ENCODE results near the gene RAET1G. TPM values are rescaled to one million over a fixed set of nuclear protein-coding genes. Genes with fewer than 3 reads are reported as not detected.
A peak's percentile ranks its signal among the peaks of the same experiment; 100 is the strongest.
"Not testable (repeated sequence)": the region's sequence is repeated elsewhere in the genome, so short reads cannot be mapped to it uniquely, and the experiment has no call there.

The RAET1G gene
- total RNA-seq, 1 donor from 2014 or later = not detected

GRCh38 chr6:149935246-149935645, 12.3 kb upstream of the RAET1G start:
- Histone ChIP-seq H3K4me1 (ENCODE audit: control insufficient read depth in 3 of 3, insufficient read depth in 3 of 3, low read length in 3 of 3) (peaks cover 11 to 14% (median 13%) of the 10 kb centered on the region in 3 donors), H3K36me3 (ENCODE audit: control insufficient read depth in 3 of 3, insufficient read depth in 3 of 3, low read length in 3 of 3) (no peaks in the 10 kb centered on the region), H3K27ac (ENCODE audit: low read depth, low read length) (no peak overlapping the region), H3K9ac (ENCODE audit: low read depth in 1 of 3, low read length in 3 of 3) (no peak overlapping the region), H3K9me3 (ENCODE audit: control insufficient read depth in 3 of 3, low read length in 3 of 3) (no peaks in the 10 kb centered on the region), H3K27me3 (ENCODE audit: control insufficient read depth in 3 of 3, insufficient read depth in 3 of 3, low read length in 3 of 3) (peaks cover 57 to 74% (median 68%) of the 10 kb centered on the region in 3 donors), H3K4me3 (ENCODE audit: low read length in 3 of 3) (no peak overlapping the region)

DNA sequence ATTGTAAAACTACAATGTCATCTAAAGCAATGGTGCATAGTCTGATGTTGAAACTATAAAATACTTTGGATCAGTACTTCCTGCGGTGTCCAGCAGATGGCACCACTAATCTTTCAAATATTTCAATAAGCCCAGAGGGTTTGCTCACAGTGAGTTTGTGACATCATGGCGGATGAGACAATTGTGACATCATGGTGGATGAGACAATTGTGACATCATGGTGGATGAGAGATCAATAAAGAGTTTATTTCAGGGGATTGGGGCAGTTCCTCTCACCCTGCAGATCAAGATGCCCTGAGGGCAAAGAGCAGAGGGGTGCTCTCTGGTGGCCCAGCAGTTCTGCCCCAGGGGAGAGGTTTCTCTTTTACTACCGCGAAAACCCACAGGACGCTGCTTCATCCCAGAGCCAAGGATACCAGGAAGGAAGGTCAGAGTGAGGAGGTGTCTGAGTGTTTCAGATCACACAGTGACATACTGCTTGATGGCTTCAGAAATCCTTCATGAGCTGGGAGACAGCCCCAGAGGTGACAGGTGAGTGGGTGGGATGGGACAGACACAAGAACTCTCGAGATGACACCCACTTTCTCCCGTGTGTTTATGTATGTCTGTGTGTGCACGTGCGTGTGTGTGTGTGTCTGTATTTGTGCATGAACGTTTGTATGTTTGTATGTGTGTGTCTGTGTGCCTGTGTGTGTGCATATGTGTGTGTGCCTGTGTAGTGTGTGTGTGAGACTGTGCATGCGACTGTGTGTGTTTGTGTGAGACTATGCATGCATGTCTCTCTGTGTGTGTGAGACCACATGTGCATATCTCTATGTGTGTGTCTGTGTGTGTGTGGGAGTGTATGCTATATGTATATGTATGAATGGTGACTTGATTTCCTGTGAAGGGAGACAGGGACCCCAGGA, 11.6 kb upstream of the RAET1G start:
- Histone ChIP-seq H3K9me3 (ENCODE audit: control insufficient read depth in 3 of 3, low read length in 3 of 3) (no peaks in the 10 kb centered on the region), H3K36me3 (ENCODE audit: control insufficient read depth in 3 of 3, insufficient read depth in 3 of 3, low read length in 3 of 3) (no peaks in the 10 kb centered on the region), H3K27me3 (ENCODE audit: control insufficient read depth in 3 of 3, insufficient read depth in 3 of 3, low read length in 3 of 3) (peaks cover 50 to 70% (median 64%) of the 10 kb centered on the region in 3 donors), H3K9ac (ENCODE audit: low read depth in 1 of 3, low read length in 3 of 3) (no peak overlapping the region), H3K27ac (ENCODE audit: low read depth, low read length) (no peak overlapping the region), H3K4me3 (ENCODE audit: low read length in 3 of 3) (no peak overlapping the region), H3K4me1 (ENCODE audit: control insufficient read depth in 3 of 3, insufficient read depth in 3 of 3, low read length in 3 of 3) (peaks cover 11 to 14% (median 13%) of the 10 kb centered on the region in 3 donors)

DNA sequence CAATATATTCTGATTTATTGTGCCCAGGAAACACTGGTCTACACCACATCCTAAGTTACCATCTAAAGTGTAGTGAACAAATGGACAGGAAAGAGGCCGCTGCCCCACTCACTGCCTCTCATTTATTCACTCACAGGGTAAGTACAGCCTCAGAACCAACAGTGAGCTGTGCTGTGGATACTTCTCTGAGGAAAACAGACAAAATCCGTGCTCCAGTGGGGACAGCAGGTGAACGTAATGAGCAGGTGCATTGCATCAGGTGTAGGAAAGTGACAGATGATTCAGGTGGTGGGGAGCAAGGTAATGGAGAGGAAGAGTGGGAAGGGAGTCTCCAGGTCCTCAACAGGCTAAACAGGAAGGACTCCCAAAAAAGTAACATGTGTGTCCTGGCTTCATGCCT, 10.5 kb upstream of the RAET1G start:
- Histone ChIP-seq H3K27me3 (ENCODE audit: control insufficient read depth in 3 of 3, insufficient read depth in 3 of 3, low read length in 3 of 3) (peaks cover 46 to 67% (median 60%) of the 10 kb centered on the region in 3 donors), H3K9ac (ENCODE audit: low read depth in 1 of 3, low read length in 3 of 3) (no peak overlapping the region), H3K27ac (ENCODE audit: low read depth, low read length) (no peak overlapping the region), H3K4me1 (ENCODE audit: control insufficient read depth in 3 of 3, insufficient read depth in 3 of 3, low read length in 3 of 3) (peaks cover 4 to 6% (median 5%) of the 10 kb centered on the region in 3 donors), H3K36me3 (ENCODE audit: control insufficient read depth in 3 of 3, insufficient read depth in 3 of 3, low read length in 3 of 3) (no peaks in the 10 kb centered on the region), H3K9me3 (ENCODE audit: control insufficient read depth in 3 of 3, low read length in 3 of 3) (no peaks in the 10 kb centered on the region), H3K4me3 (ENCODE audit: low read length in 3 of 3) (no peak overlapping the region)

DNA sequence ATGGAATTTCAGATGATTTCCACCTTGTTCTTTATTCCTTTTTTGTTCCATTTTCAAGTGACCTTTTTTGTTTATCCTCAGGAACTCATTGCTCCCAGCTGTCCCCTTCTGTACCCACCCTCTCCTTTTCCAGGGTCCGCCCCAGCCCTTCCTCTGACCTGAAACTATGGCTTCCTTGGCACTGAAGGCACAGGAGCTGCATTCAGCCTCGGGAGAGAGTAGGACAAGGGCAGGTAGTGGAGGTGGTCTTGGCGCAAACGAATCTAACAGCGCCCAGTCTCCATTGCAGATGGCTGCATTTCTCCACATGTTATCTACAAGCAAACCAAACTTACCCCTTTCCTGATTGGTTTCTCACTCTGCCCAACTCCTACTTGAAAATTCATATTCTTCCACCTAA, 10.1 kb upstream of the RAET1G start:
- Histone ChIP-seq H3K27me3 (ENCODE audit: control insufficient read depth in 3 of 3, insufficient read depth in 3 of 3, low read length in 3 of 3) (peaks cover 42 to 62% (median 56%) of the 10 kb centered on the region in 3 donors), H3K27ac (ENCODE audit: low read depth, low read length) (no peak overlapping the region), H3K9ac (ENCODE audit: low read depth in 1 of 3, low read length in 3 of 3) (no peak overlapping the region), H3K36me3 (ENCODE audit: control insufficient read depth in 3 of 3, insufficient read depth in 3 of 3, low read length in 3 of 3) (no peaks in the 10 kb centered on the region), H3K4me1 (ENCODE audit: control insufficient read depth in 3 of 3, insufficient read depth in 3 of 3, low read length in 3 of 3) (peaks cover 0 to 2% (median under 1%) of the 10 kb centered on the region in 3 donors), H3K9me3 (ENCODE audit: control insufficient read depth in 3 of 3, low read length in 3 of 3) (no peaks in the 10 kb centered on the region), H3K4me3 (ENCODE audit: low read length in 3 of 3) (no peak overlapping the region)

DNA sequence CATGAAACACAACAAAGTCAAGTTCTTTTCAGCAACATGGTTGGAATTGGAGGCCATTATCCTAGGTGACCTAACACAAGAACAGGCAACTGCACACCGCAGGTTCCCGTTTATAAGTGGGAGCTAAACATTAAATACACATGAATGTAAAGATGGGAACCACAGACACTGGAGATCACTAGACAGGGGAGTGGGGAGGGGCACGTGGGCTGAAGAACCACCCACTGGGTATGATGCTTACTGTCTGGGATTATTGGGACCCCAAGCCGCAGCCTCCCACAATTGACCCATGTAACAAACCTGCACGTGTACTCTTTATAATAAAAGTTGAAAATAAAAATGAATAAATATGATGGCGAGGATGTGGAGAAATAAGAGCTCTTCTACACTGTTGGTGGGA, 8.6 kb upstream of the RAET1G start:
- H3K27me3 ChIP-seq (ENCODE audit: control insufficient read depth in 3 of 3, insufficient read depth in 3 of 3, low read length in 3 of 3) = peaks cover 31 to 48% (median 48%) of the 10 kb centered on the region in 3 donors
- peaks cover 0 to 2% (median 0%) of the 10 kb centered on the region in 3 donors for H3K4me1 ChIP-seq (ENCODE audit: control insufficient read depth in 3 of 3, insufficient read depth in 3 of 3, low read length in 3 of 3)

DNA sequence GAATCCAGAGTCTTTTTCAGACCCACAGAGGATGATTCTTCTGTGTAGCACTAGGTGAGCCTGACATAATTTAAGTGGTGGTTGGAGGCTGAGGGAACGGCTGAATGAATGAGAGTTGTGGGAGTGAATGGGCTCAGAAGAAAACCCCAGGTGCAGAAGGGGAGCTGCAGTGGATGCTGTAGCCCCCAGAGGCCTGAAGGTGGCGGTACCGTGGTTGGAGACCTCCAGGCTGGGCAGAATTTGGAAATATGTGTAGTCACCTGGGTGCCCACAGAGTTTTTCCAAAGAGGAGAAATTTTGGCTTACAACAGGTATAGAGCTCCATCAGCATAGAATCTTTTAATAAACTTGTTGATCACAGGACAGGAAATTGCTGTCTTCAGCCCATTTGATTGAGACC, 6.5 kb upstream of the RAET1G start:
- Histone ChIP-seq H3K9me3 (ENCODE audit: control insufficient read depth in 3 of 3, low read length in 3 of 3) (no peaks in the 10 kb centered on the region), H3K9ac (ENCODE audit: low read depth in 1 of 3, low read length in 3 of 3) (no peak overlapping the region), H3K4me1 (ENCODE audit: control insufficient read depth in 3 of 3, insufficient read depth in 3 of 3, low read length in 3 of 3) (peaks cover 7 to 13% (median 13%) of the 10 kb centered on the region in 3 donors), H3K4me3 (ENCODE audit: low read length in 3 of 3) (no peak overlapping the region), H3K27me3 (ENCODE audit: control insufficient read depth in 3 of 3, insufficient read depth in 3 of 3, low read length in 3 of 3) (peaks cover 12 to 39% (median 30%) of the 10 kb centered on the region in 3 donors), H3K36me3 (ENCODE audit: control insufficient read depth in 3 of 3, insufficient read depth in 3 of 3, low read length in 3 of 3) (no peaks in the 10 kb centered on the region), H3K27ac (ENCODE audit: low read depth, low read length) (no peak overlapping the region)

More for the DNA sequence above, 8.6 kb upstream of the RAET1G start:
- Histone ChIP-seq H3K27ac (ENCODE audit: low read depth, low read length) (no peak overlapping the region), H3K9ac (ENCODE audit: low read depth in 1 of 3, low read length in 3 of 3) (no peak overlapping the region), H3K9me3 (ENCODE audit: control insufficient read depth in 3 of 3, low read length in 3 of 3) (no peaks in the 10 kb centered on the region), H3K4me3 (ENCODE audit: low read length in 3 of 3) (no peak overlapping the region), H3K36me3 (ENCODE audit: control insufficient read depth in 3 of 3, insufficient read depth in 3 of 3, low read length in 3 of 3) (no peaks in the 10 kb centered on the region)

DNA sequence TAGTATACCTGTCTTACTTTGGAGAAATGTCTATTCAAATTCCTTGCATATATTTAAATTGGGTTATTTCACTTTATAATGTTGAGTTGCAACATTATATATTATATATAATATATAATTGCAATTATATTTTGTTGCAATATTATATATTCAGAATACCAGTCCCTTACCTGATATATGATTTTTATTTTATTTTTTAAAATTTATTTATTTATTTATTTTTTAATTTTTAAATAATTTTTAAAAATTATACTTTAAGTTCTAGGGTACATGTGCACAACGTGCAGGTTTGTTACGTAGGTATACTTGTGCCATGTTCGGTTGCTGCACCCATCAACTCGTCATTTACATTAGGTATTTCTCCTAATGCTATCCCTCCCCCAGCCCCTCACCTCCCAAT, 4.1 kb upstream of the RAET1G start:
- H3K27ac ChIP-seq (ENCODE audit: low read depth, low read length); H3K36me3 ChIP-seq (ENCODE audit: control insufficient read depth in 3 of 3, insufficient read depth in 3 of 3, low read length in 3 of 3); H3K4me3 ChIP-seq (ENCODE audit: low read length in 3 of 3); H3K9me3 ChIP-seq (ENCODE audit: control insufficient read depth in 3 of 3, low read length in 3 of 3); H3K9ac ChIP-seq (ENCODE audit: low read depth in 1 of 3, low read length in 3 of 3): not testable (repeated sequence)
- Histone ChIP-seq H3K4me1 (ENCODE audit: control insufficient read depth in 3 of 3, insufficient read depth in 3 of 3, low read length in 3 of 3) (peaks cover 20 to 28% (median 27%) of the 10 kb centered on the region in 3 donors), H3K27me3 (ENCODE audit: control insufficient read depth in 3 of 3, insufficient read depth in 3 of 3, low read length in 3 of 3) (peaks cover 7 to 42% (median 15%) of the 10 kb centered on the region in 3 donors)

GRCh38 chr6:149925974-149926777, 3.3 kb upstream of the RAET1G start:
- no peaks in the 10 kb centered on the region for H3K36me3 ChIP-seq (ENCODE audit: control insufficient read depth in 3 of 3, insufficient read depth in 3 of 3, low read length in 3 of 3)
- peak overlapping the region; percentile 33 to 72 (median 64) for H3K9ac ChIP-seq (ENCODE audit: low read depth in 1 of 3, low read length in 3 of 3)
- peaks cover 11 to 51% (median 13%) of the 10 kb centered on the region in 3 donors for H3K27me3 ChIP-seq (ENCODE audit: control insufficient read depth in 3 of 3, insufficient read depth in 3 of 3, low read length in 3 of 3)
- no peaks in the 10 kb centered on the region for H3K9me3 ChIP-seq (ENCODE audit: control insufficient read depth in 3 of 3, low read length in 3 of 3)
- no peak overlapping the region for H3K27ac ChIP-seq (ENCODE audit: low read depth, low read length)
- H3K4me1 ChIP-seq (ENCODE audit: control insufficient read depth in 3 of 3, insufficient read depth in 3 of 3, low read length in 3 of 3) = peaks cover 20 to 28% (median 25%) of the 10 kb centered on the region in 3 donors
- H3K4me3 ChIP-seq (ENCODE audit: low read length in 3 of 3) = peak overlapping the region; percentile 65 to 79 (median 74)

DNA sequence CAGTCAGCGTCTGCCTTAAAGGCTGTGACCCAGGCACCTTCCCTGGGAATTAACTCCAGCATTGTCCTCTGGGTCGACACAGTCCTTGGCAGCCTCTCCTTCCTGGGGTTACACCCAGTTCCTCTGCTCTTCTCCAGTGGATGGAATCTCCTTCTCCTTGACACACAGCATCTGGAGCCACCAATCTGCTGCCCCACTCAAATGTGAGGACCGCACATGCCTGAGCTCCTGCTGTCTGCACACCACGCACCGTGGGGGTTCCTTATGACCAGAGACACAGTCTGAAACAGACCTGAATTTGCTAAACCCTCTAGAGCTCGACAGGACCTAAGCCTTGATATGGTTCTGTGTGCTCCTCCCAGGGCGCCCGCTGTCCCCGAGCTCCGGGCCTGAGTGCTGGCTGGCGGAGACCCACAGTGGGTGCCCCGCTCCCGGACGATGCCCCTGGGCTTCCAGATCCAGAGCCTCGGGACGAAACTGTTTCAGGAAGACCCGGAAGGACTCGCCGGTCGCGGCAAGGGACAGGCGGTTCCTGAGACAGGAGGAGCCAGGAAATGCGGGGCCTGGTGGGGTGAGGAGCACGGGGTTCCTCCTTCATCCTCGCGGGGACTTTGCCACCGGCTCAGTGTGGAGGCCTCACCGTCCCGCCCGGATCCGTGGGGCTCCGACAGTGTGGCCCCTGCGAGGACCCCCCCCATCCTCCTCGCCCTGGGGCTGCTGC, 2.5 kb upstream of the RAET1G start:
- H3K9me3 ChIP-seq (ENCODE audit: control insufficient read depth in 3 of 3, low read length in 3 of 3) = no peaks in the 10 kb centered on the region
- no peak overlapping the region for H3K27ac ChIP-seq (ENCODE audit: low read depth, low read length)
- H3K4me1 ChIP-seq (ENCODE audit: control insufficient read depth in 3 of 3, insufficient read depth in 3 of 3, low read length in 3 of 3) = peaks cover 20 to 28% (median 25%) of the 10 kb centered on the region in 3 donors
- H3K36me3 ChIP-seq (ENCODE audit: control insufficient read depth in 3 of 3, insufficient read depth in 3 of 3, low read length in 3 of 3) = no peaks in the 10 kb centered on the region
- peaks cover 10 to 49% (median 11%) of the 10 kb centered on the region in 3 donors for H3K27me3 ChIP-seq (ENCODE audit: control insufficient read depth in 3 of 3, insufficient read depth in 3 of 3, low read length in 3 of 3)
- H3K4me3 ChIP-seq (ENCODE audit: low read length in 3 of 3) = peak overlapping the region; percentile 65 to 79 (median 74)
- peak overlapping the region; percentile 33 to 72 (median 64) for H3K9ac ChIP-seq (ENCODE audit: low read depth in 1 of 3, low read length in 3 of 3)
